BE2C (cell line): Measurements from ENCODE around the gene TTLL11.

Experiments used
- DNase-seq: peaks from one replicate; pipeline ENCODE4 v3.0.0-alpha.2; 2020
- H3K27me3 ChIP-seq: fragments of 250-450 bp; sonication (Bioruptor Pico); 2 replicates; pipeline ENCODE4 v1.5.1; 2020; ENCODE audit warnings: mild to moderate bottlenecking
- H3K36me3 ChIP-seq: fragments of 250-450 bp; sonication (Bioruptor Pico); 2 replicates; pipeline ENCODE4 v1.5.1; 2020; ENCODE audit warnings: mild to moderate bottlenecking
- H3K4me1 ChIP-seq: fragments of 250-450 bp; sonication (Bioruptor Pico); 2 replicates; pipeline ENCODE4 v1.5.1; 2020
- H3K4me3 ChIP-seq: 2 replicates; pipeline ENCODE4 v1.5.1; 2011; ENCODE audit warnings: low read depth, low read length
- H3K9me3 ChIP-seq: fragments of 250-450 bp; sonication (Bioruptor Pico); 2 replicates; pipeline ENCODE4 v1.5.1; 2020
- CTCF ChIP-seq: IDR thresholded peaks from 2 replicates; pipeline ENCODE4 v1.5.1; 2012; ENCODE audit warnings: mild to moderate bottlenecking, low read depth, low read length

The TTLL11 gene

GRCh38 chr9:122042056-122042455 lies 51.1 kb downstream of the TTLL11 start:
- peaks cover 17% of the 10 kb centered on the region for H3K36me3 ChIP-seq
- H3K27me3 ChIP-seq: no peaks in the 10 kb centered on the region
- no peak for DNase-seq
- TF ChIP-seq CTCF: no peak
- peaks cover 18% of the 10 kb centered on the region for H3K4me1 ChIP-seq
- no peak overlapping the region for H3K4me3 ChIP-seq
- H3K9me3 ChIP-seq: no peaks in the 10 kb centered on the region

DNA sequence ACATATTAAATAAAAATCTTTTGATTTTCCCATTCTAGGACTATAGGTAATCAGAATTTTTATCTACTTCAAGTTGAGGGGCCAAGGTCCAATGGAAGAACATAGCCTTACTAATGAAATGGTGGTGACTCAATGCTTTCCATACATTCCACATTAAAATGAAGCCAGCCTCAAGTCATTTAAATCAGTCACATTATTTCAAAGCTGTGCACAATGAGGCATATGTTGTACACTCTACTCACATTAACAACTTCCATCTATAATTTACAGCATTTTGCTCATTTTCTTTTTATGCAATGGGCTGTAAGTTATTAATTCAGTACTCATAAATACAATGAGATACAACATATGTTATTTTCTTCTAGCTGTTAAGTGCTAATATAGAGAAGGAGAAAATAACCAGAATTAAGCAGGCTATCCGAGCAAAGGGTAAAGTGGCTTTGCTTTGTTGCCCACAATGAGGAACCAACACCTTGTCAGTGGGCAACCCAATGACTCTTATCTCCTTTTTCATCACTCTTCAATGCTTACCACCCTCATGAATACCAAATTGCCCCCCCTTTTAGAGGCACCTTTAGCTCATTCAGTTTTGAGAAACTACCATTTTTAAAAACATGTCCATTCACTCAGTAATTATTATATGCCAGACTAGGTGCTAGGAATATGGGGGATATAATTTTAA lies 52.4 kb downstream of the TTLL11 start:
- H3K4me1 ChIP-seq: peaks cover 18% of the 10 kb centered on the region
- no peaks in the 10 kb centered on the region for H3K27me3 ChIP-seq
- TF ChIP-seq CTCF: no peak
- H3K9me3 ChIP-seq: no peaks in the 10 kb centered on the region
- no peak overlapping the region for H3K4me3 ChIP-seq
- no peak for DNase-seq
- H3K36me3 ChIP-seq: peaks cover 17% of the 10 kb centered on the region

DNA sequence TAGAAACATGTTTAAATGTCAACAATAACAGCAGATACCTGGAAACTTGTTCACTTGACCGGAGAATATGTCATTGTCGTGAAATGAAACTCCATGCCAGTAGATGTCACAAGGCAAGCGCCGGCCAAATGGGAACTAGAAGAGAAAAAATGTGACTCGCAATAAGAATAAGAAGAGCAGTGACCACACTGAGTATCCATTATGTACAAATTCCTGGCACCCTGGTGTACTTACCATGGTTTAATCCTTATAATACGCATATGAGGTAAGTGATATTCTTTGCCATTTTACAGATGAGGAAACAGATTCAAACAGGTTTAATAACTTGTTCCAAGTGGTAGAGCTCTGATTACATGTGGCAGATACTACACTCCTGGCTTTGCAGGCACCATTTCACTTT lies 53.9 kb downstream of the TTLL11 start:
- Histone ChIP-seq H3K27me3 (no peaks in the 10 kb centered on the region), H3K9me3 (no peaks in the 10 kb centered on the region)
- no peak for DNase-seq

GRCh38 chr9:122036988-122037387 lies 56.1 kb downstream of the TTLL11 start:
- no peaks in the 10 kb centered on the region for H3K27me3 ChIP-seq
- peaks cover 18% of the 10 kb centered on the region for H3K4me1 ChIP-seq
- H3K36me3 ChIP-seq: peaks cover 17% of the 10 kb centered on the region
- no peak for DNase-seq
- no peak overlapping the region for H3K4me3 ChIP-seq
- TF ChIP-seq CTCF: no peak
- H3K9me3 ChIP-seq: no peaks in the 10 kb centered on the region

More for the DNA sequence above, 53.9 kb downstream of the TTLL11 start:
- Histone ChIP-seq H3K4me3 (no peak overlapping the region), H3K4me1 (peaks cover 18% of the 10 kb centered on the region), H3K36me3 (peaks cover 17% of the 10 kb centered on the region)
- TF ChIP-seq CTCF: no peak

DNA sequence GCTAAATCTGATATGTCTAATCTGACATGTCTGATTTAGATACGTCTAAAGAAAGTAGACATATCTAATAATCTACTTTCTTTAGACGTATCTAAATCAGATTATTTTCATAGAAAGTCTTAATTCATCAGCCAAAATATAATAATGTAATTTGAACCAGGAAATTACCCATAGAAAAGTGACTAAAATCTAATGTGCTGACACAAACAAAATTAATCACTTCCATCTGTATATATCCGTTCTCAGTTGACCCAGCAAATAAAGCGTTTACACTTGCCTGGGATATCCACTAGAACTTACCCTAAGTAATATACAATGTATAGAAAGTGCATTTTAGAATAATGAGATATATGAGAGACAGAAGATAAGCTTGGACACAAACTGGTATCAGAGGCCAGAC lies 56.7 kb downstream of the TTLL11 start:
- TF ChIP-seq CTCF: no peak
- peaks cover 17% of the 10 kb centered on the region for H3K36me3 ChIP-seq
- H3K4me3 ChIP-seq: no peak overlapping the region
- H3K9me3 ChIP-seq: no peaks in the 10 kb centered on the region
- DNase-seq: no peak
- no peaks in the 10 kb centered on the region for H3K27me3 ChIP-seq
- H3K4me1 ChIP-seq: peaks cover 18% of the 10 kb centered on the region

DNA sequence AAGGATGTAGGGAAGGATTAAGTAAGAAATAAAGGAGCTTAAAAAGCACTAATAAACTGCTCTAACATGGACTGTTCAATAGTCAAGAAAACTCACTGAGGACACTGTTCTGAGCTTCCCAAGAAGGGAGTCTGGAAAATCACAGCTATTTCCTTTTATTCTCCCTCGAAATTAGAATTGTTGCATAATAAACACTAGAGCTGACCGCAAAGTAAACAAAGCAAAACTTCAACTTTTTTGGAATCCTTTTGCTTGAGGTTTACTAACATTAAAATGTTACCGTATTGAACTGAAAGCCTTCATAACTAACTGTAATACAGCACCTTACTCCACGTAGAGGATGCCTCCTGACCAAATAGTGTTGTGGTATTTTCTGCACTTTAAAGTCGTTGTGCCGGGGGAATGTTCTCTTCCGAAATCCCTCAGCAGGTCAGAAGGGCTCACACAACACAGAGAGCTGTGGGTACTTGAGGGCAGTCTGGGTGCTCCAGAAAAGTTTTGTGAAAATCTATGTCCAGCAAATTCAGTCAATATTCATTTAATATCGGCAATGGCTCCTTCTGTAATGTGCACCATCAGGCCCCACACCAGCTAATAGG lies 59.2 kb downstream of the TTLL11 start:
- no peak overlapping the region for H3K4me3 ChIP-seq
- no peak for DNase-seq
- peaks cover 13% of the 10 kb centered on the region for H3K36me3 ChIP-seq
- H3K4me1 ChIP-seq: no peaks in the 10 kb centered on the region
- no peak for TF ChIP-seq CTCF
- no peaks in the 10 kb centered on the region for H3K27me3 ChIP-seq
- no peaks in the 10 kb centered on the region for H3K9me3 ChIP-seq
